H9 (cell line): ENCODE results near the gene PRADC1. TPM values are rescaled to one million over a fixed set of nuclear protein-coding genes. Genes with fewer than 3 reads are reported as not detected.

Experiments used
- DNase-seq: peaks from one replicate; pipeline ENCODE4 v3.0.0-alpha.2; 2017
- H2AFZ ChIP-seq: one replicate; pipeline ENCODE4 v1.6.1; 2013; ENCODE audit warnings: mild to moderate bottlenecking, low read length, control low read depth, moderate library complexity
- H2AK5ac ChIP-seq: 2 replicates; pipeline ENCODE4 v1.6.1; 2013; ENCODE audit warnings: low read length, control low read depth, mixed read lengths; ENCODE audit not compliant: insufficient read length
- H2BK120ac ChIP-seq: one replicate; pipeline ENCODE4 v1.6.1; 2013; ENCODE audit warnings: low read depth, mild to moderate bottlenecking, low read length, control low read depth, inconsistent platforms; ENCODE audit not compliant: poor library complexity, severe bottlenecking
- H2BK12ac ChIP-seq: 2 replicates; pipeline ENCODE4 v1.6.1; 2013; ENCODE audit warnings: low read length, control low read depth, mixed read lengths, low read depth; ENCODE audit not compliant: insufficient read length
- H2BK15ac ChIP-seq: 2 replicates; pipeline ENCODE4 v1.6.1; 2013; ENCODE audit warnings: low read depth, low read length, control low read depth
- H2BK20ac ChIP-seq: one replicate; pipeline ENCODE4 v1.6.1; 2013; ENCODE audit warnings: low read depth, mild to moderate bottlenecking, low read length, control low read depth, inconsistent platforms; ENCODE audit not compliant: poor library complexity, severe bottlenecking
- H2BK5ac ChIP-seq: 2 replicates; pipeline ENCODE4 v1.6.1; 2013; ENCODE audit warnings: low read length, control low read depth, mixed read lengths; ENCODE audit not compliant: insufficient read length
- H3K14ac ChIP-seq: 2 replicates; pipeline ENCODE4 v1.6.1; 2013; ENCODE audit warnings: low read length, control low read depth; ENCODE audit not compliant: insufficient read depth
- H3K18ac ChIP-seq: 2 replicates; pipeline ENCODE4 v1.6.1; 2013; ENCODE audit warnings: low read depth, mild to moderate bottlenecking, mixed read lengths, low read length, control low read depth; ENCODE audit not compliant: insufficient read length
- H3K23ac ChIP-seq: 2 replicates; pipeline ENCODE4 v1.6.1; 2013; ENCODE audit warnings: low read length, control low read depth, mixed read lengths, low read depth; ENCODE audit not compliant: insufficient read length
- H3K23me2 ChIP-seq: 2 replicates; pipeline ENCODE4 v1.6.1; 2013; ENCODE audit warnings: low read depth, mild to moderate bottlenecking, mixed read lengths, low read length, control low read depth; ENCODE audit not compliant: insufficient read length, poor library complexity, severe bottlenecking
- H3K27ac ChIP-seq: 2 replicates; pipeline ENCODE4 v1.5.1; 2013; ENCODE audit warnings: low read length, control low read depth, mixed read lengths, low read depth; ENCODE audit not compliant: insufficient read length
- H3K27me3 ChIP-seq: 2 replicates; pipeline ENCODE4 v1.6.1; 2013; ENCODE audit warnings: low read length, control low read depth, inconsistent platforms; ENCODE audit not compliant: insufficient read depth
- H3K4ac ChIP-seq: 2 replicates; pipeline ENCODE4 v1.6.1; 2013; ENCODE audit warnings: low read depth, mild to moderate bottlenecking, control low read depth, inconsistent platforms, low read length, moderate library complexity
- H3K4me1 ChIP-seq: 2 replicates; pipeline ENCODE4 v1.6.1; 2013; ENCODE audit warnings: low read length, control low read depth, inconsistent platforms; ENCODE audit not compliant: insufficient read depth
- H3K4me2 ChIP-seq: 2 replicates; pipeline ENCODE4 v1.6.1; 2013; ENCODE audit warnings: low read length, control low read depth, mixed read lengths; ENCODE audit not compliant: insufficient read length, insufficient read depth
- H3K56ac ChIP-seq: 2 replicates; pipeline ENCODE4 v1.6.1; 2013; ENCODE audit warnings: low read depth, mild to moderate bottlenecking, mixed read lengths, low read length, control low read depth; ENCODE audit not compliant: insufficient read length
- H3K79me1 ChIP-seq: 2 replicates; pipeline ENCODE4 v1.6.1; 2013; ENCODE audit warnings: low read depth, mild to moderate bottlenecking, moderate library complexity, low read length, control low read depth, inconsistent platforms; ENCODE audit not compliant: insufficient read depth, poor library complexity, severe bottlenecking
- H3K79me2 ChIP-seq: 2 replicates; pipeline ENCODE4 v1.6.1; 2013; ENCODE audit warnings: low read length, control low read depth, inconsistent platforms; ENCODE audit not compliant: insufficient read depth
- H3K9ac ChIP-seq: 2 replicates; pipeline ENCODE4 v1.6.1; 2013; ENCODE audit warnings: low read length, control low read depth, mixed read lengths; ENCODE audit not compliant: insufficient read length; ENCODE audit errors: extremely low read depth
- H3K9me3 ChIP-seq: one replicate; pipeline ENCODE4 v1.6.1; 2013; ENCODE audit warnings: low read depth, low read length, inconsistent platforms; ENCODE audit not compliant: control insufficient read depth
- H3T11ph ChIP-seq: one replicate; pipeline ENCODE4 v1.6.1; 2013; ENCODE audit warnings: mild to moderate bottlenecking, low read length, control low read depth, inconsistent platforms
- H4K20me1 ChIP-seq: one replicate; pipeline ENCODE4 v1.6.1; 2013; ENCODE audit not compliant: control insufficient read depth, insufficient read length, insufficient read depth
- H4K5ac ChIP-seq: 2 replicates; pipeline ENCODE4 v1.6.1; 2013; ENCODE audit warnings: low read depth, mild to moderate bottlenecking, mixed read lengths, low read length, control low read depth; ENCODE audit not compliant: insufficient read length
- H4K8ac ChIP-seq: replicated peaks from 2 replicates; pipeline ENCODE4 v1.6.1; 2013; ENCODE audit warnings: low read length, control low read depth, mixed read lengths, low read depth; ENCODE audit not compliant: insufficient read length
- H4K91ac ChIP-seq: 2 replicates; pipeline ENCODE4 v1.6.1; 2013; ENCODE audit warnings: low read depth, mild to moderate bottlenecking, moderate library complexity, mixed read lengths, low read length, control low read depth; ENCODE audit not compliant: insufficient read length
- H3K27ac Mint-ChIP-seq, 3 experiments: 2 replicates in 2 of 3; 3 replicates in 1 of 3; pipeline ENCODE4 v1.8.0; 2020 to 2021; ENCODE audit warnings: mixed read lengths in 3 of 3, mild to moderate bottlenecking in 1 of 3, moderate library complexity in 1 of 3
- H3K27me3 Mint-ChIP-seq: 2 replicates; pipeline ENCODE4 v1.8.0; 2021; ENCODE audit warnings: low read depth, mild to moderate bottlenecking, moderate library complexity, mixed read lengths
- H3K36me3 Mint-ChIP-seq, 3 experiments: 2 replicates in 2 of 3; 3 replicates in 1 of 3; pipeline ENCODE4 v1.8.0; 2020 to 2021; ENCODE audit warnings: low read depth in 3 of 3, mixed read lengths in 3 of 3; ENCODE audit not compliant: insufficient read depth in 1 of 3
- H3K4me1 Mint-ChIP-seq, 2 experiments: 2 replicates each; pipeline ENCODE4 v1.8.0; 2020; ENCODE audit warnings: mixed read lengths in 2 of 2
- H3K4me3 Mint-ChIP-seq, 2 experiments: 2 replicates in 1 of 2; 3 replicates in 1 of 2; pipeline ENCODE4 v1.8.0; 2020 to 2021; ENCODE audit warnings: mild to moderate bottlenecking in 2 of 2, mixed read lengths in 2 of 2, moderate library complexity in 1 of 2
- H3K9me3 Mint-ChIP-seq, 2 experiments: 2 replicates in 1 of 2; 3 replicates in 1 of 2; pipeline ENCODE4 v1.8.0; 2020; ENCODE audit warnings: mild to moderate bottlenecking in 2 of 2, mixed read lengths in 2 of 2, moderate library complexity in 1 of 2
- CTCF ChIP-seq: fragments of 200-600 bp; sonication (generic); conservative IDR thresholded peaks from 3 replicates; pipeline ENCODE4 v1.8.0; 2021; ENCODE audit warnings: antibody characterized with exemption, mild to moderate bottlenecking
- WGBS: extraction: QIAGEN DNeasy Blood & Tissue Kit; methylation state at CpG from one replicate; pipeline ENCODE4 v1.1.7; 2013; ENCODE audit warnings: missing lambda C conversion rate, low lambda C conversion rate, mixed read lengths; ENCODE audit not compliant: insufficient read length; ENCODE audit errors: extremely low coverage; 5-methylcytosine and 5-hydroxymethylcytosine counted together
- total RNA-seq: library from RNA; stranded (reverse); gene quantifications from 2 replicates; pipeline ENCODE4 v1.2.1, GENCODE V29; 2021

Gene PRADC1
- total RNA-seq, 1 experiment from 2014 or later: 9.6 TPM

GRCh38 chr2:73249636-73250035 lies 16.6 kb upstream of the PRADC1 start:
- H3K23me2 ChIP-seq: no peaks in the 10 kb centered on the region
- H3K23ac ChIP-seq: no peak overlapping the region
- no peak overlapping the region for H2BK120ac ChIP-seq
- no peak overlapping the region for H3K4me3 Mint-ChIP-seq
- H3K9me3 ChIP-seq: no peaks in the 10 kb centered on the region
- no peaks in the 10 kb centered on the region for H3K9me3 Mint-ChIP-seq
- no peak overlapping the region for H3K4ac ChIP-seq
- no peak overlapping the region for H3K27ac Mint-ChIP-seq
- no peaks in the 10 kb centered on the region for H3K4me1 ChIP-seq
- no peak overlapping the region for H2BK20ac ChIP-seq
- H4K20me1 ChIP-seq: no peaks in the 10 kb centered on the region
- no CpG with 5 or more reads among the region's 9 CpGs for WGBS
- no peaks in the 10 kb centered on the region for H3K27me3 ChIP-seq
- H3K4me1 Mint-ChIP-seq: no peaks in the 10 kb centered on the region
- no peak overlapping the region for H2AFZ ChIP-seq
- no peak overlapping the region for H4K8ac ChIP-seq
- H3K4me2 ChIP-seq: no peak overlapping the region
- H3K18ac ChIP-seq: no peak overlapping the region
- no peak overlapping the region for H2BK15ac ChIP-seq
- no peak for DNase-seq
- TF ChIP-seq CTCF: no peak
- no peak overlapping the region for H3K56ac ChIP-seq
- H3T11ph ChIP-seq: no peak overlapping the region
- H2AK5ac ChIP-seq: no peak overlapping the region
- no peak overlapping the region for H4K5ac ChIP-seq
- H2BK5ac ChIP-seq: no peak overlapping the region
- H3K79me1 ChIP-seq: no peaks in the 10 kb centered on the region
- H3K9ac ChIP-seq: no peak overlapping the region
- no peak overlapping the region for H4K91ac ChIP-seq
- H3K27me3 Mint-ChIP-seq: no peaks in the 10 kb centered on the region
- H2BK12ac ChIP-seq: no peak overlapping the region
- no peaks in the 10 kb centered on the region for H3K79me2 ChIP-seq
- no peak overlapping the region for H3K14ac ChIP-seq
- peaks cover 61 to 98% (median 84%) of the 10 kb centered on the region in 3 experiments for H3K36me3 Mint-ChIP-seq
- no peak overlapping the region for H3K27ac ChIP-seq
